NCI-H748 (cell line): ENCODE measurements around the gene MTURN.
"Not testable (repeated sequence)": the region's sequence is repeated elsewhere in the genome, so short reads cannot be mapped to it uniquely, and the experiment has no call there.

ENCODE experiments used
- DNase-seq: peaks from one replicate; lab custom pipeline; 2025; ENCODE audit not compliant: unreplicated experiment; lab: John Stamatoyannopoulos, UW

MTURN gene

GRCh38 chr7:30177186-30177585, 42.4 kb downstream of the MTURN start:
- DNase-seq, result no peak

DNA sequence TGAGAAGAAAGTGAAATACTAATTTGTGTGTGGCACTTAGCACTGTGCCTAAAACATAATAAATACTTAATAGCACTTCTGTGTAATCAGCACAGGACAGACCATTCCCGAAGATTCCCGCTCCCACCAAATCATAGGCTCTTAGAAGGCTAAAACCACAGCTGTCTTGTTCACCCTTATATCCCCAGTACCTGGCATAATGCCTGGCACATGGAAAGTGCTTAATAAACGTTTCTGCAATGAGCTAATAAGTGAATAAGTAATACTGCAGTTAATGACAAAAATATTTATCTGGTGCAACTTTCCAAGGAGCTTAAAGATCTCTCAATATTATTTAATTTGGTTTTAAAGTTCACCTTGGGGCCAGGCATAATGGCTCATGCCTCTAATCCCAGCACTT, 43.2 kb downstream of the MTURN start:
- DNase-seq, result no peak

- no peak for DNase-seq
Observed at GRCh38 chr7:30178748-30179436, 44.1 kb downstream of the MTURN start.

- no peak for DNase-seq
Observed at GRCh38 chr7:30180718-30181117, 45.9 kb downstream of the MTURN start.

DNA sequence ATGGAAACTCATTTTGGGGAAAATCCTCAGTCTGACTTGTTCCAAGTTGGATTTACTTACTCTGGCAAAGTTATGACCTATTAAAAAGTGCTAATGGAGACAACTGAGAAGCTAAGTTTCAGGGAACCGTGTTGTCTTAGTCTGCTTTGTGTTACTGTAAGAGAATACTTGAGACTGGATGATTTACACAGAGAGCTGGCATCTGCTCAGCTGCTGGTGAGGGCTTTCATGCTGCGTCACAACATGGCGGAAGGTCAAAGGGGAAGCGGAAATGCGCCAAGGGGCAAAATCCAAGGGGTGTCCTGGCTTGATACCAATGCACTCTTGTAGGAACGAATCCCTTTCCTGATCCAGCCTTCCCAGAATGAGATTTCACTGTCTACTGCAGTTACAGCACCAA, 46.4 kb downstream of the MTURN start:
- no peak for DNase-seq

GRCh38 chr7:30181736-30182522, 47.1 kb downstream of the MTURN start:
- DNase-seq, result no peak

- no peak for DNase-seq
Observed at GRCh38 chr7:30182814-30183213, 48.0 kb downstream of the MTURN start.

GRCh38 chr7:30183749-30184369, 49.1 kb downstream of the MTURN start:
- DNase-seq, result no peak

- no peak for DNase-seq
Observed at GRCh38 chr7:30184791-30185487, 50.2 kb downstream of the MTURN start.

- no peak for DNase-seq
Observed at GRCh38 chr7:30185496-30185895, 50.7 kb downstream of the MTURN start.

DNA sequence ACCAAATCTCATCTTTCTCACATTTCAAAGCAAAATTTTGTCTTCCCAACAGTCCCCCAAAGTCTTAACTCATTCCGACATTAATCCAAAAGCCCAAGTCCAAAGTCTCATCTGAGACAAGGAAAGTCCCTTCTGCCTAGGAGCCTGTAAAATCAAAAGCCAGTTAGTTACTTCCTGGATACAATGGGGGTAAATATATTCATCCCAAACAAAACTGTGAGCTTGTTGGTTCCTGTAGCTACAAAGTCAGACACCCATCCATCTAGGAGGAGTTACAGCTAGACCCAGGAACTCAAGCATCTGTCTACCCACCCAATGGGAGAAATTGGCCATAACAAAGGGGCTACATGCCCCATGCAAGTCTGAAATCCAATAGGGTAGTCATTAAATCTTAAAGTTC, 51.9 kb downstream of the MTURN start:
- no peak for DNase-seq

- DNase-seq, result no peak
Observed at GRCh38 chr7:30187513-30187912, 52.7 kb downstream of the MTURN start.

DNA sequence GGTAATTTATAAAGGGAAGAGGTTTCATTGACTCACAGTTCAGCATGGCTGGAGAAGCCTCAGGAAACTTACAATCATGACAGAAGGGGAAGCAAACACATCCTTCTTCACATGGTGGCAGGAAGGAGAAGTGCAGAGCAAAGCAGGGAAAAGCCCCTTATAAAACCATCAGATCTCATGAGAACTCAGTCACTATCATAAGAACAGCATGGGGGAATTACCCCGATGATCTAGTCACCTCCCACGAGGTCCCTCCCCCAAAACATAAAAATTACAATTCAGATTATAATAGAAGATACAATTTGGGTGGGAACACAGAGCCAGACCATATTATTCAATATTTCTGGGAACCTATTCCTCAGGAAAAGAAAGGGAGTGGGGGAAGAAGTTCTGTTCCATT, 53.6 kb downstream of the MTURN start:
- not testable (repeated sequence) for DNase-seq

- no peak for DNase-seq
Observed at GRCh38 chr7:30188811-30189210, 54.0 kb downstream of the MTURN start.

DNA sequence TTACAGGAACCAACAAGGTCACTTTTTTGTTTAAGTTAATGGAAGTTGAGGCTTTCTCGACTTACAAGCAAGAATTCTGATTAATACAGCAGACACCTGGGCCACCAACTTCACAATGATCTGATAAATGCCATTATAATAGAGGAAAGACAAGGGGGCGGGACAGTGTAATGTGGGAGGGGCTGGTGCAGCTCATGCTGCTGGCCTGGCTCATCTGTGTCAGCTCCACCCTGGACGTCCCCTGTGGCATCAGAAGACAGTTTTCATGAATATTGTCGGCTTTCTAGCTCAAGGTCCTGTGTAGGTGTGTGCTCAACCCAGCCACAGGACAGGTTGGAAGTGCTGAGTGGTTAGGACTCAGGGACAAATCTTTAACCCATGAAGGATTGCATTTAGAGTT, 57.0 kb downstream of the MTURN start:
- DNase-seq, result no peak

DNA sequence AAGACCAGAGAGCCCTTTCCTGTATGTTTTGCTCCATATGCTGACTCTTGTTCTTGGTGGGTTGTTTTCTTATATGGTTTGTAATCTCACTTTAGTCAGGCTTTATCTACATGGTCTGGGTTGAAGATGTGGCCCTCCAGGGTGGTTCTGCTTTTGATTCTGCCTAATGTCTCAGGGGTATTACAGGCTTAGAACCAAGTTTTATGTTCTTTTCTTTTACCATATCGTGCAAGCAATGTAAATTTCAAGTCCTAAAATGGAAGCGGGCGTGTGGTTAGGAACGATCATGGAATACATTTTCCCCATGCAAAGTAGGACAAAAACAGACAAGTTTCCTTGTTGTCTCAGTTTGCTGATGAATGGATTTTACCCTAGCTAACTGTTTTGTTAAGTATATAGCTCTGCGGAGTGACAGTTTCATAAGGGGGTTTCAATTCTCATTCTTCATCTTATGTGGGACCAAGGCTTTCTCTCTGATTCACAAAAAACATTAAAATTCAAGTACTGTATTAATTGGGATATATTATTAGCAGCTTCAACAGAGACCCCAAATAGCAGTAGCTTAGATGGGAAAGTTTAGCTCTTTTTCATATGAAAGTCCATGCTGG, 58.7 kb downstream of the MTURN start:
- DNase-seq, result no peak

DNA sequence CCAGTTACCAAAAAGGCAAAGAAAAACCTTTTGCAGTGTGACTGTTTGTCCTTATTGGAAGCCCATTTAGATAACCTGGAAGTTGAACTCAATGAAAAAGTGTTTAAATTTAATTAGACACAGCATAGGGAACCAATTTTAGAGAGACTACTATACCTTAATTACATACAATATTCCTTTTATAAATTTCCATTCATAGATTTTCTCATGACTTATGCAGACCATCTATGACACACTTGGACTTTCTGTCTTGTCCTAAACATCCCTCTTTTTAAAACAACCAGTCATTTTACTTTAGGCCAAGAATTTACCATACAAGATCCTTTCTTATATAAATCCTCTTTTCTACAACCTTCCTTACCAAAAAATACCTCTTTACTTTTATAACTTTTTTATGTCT, 61.6 kb downstream of the MTURN start:
- no peak for DNase-seq

- DNase-seq, result no peak
Observed at GRCh38 chr7:30197438-30197837, 62.7 kb downstream of the MTURN start.

GRCh38 chr7:30199271-30199670, 64.5 kb downstream of the MTURN start:
- no peak for DNase-seq

- DNase-seq, result no peak
Observed at GRCh38 chr7:30200591-30200990, 65.8 kb downstream of the MTURN start.

GRCh38 chr7:30201161-30201666, 66.4 kb downstream of the MTURN start:
- no peak for DNase-seq
